Upper lobe of right lung (tissue), 1 donor: ENCODE results near the gene CHN2. TPM values are rescaled to one million over a fixed set of nuclear protein-coding genes. Genes with fewer than 3 reads are reported as not detected.

ENCODE experiments used
- ATAC-seq: fragments of 200-7000 bp; cut with Tn5 transposase; one replicate; pipeline ENCODE4 v1.9.1; 2020; ENCODE audit warnings: mild to moderate bottlenecking, moderate library complexity
- DNase-seq: peaks from one replicate; pipeline ENCODE4 v3.0.0-alpha.2; 2020
- H3K27ac ChIP-seq: fragments of 200-600 bp; one replicate; pipeline ENCODE4 v1.8.0; 2022
- H3K27me3 ChIP-seq: fragments of 200-600 bp; one replicate; pipeline ENCODE4 v1.8.0; 2022; ENCODE audit warnings: mild to moderate bottlenecking
- H3K36me3 ChIP-seq: fragments of 200-600 bp; one replicate; pipeline ENCODE4 v1.8.0; 2022
- H3K4me1 ChIP-seq: fragments of 200-600 bp; one replicate; pipeline ENCODE4 v1.8.0; 2022
- H3K4me3 ChIP-seq: fragments of 200-600 bp; one replicate; pipeline ENCODE4 v1.8.0; 2022; ENCODE audit warnings: mild to moderate bottlenecking
- H3K9me3 ChIP-seq: fragments of 200-600 bp; one replicate; pipeline ENCODE4 v1.8.0; 2022
- intact Hi-C: fragments of 100-400 bp; cut with DNase I; formaldehyde crosslinking; loops from one replicate; pipeline ENCODE4 v1.11.0; 2022
- total RNA-seq: library from RNA; stranded (reverse); fragmentation: NEBNext Ultra II Directional; extraction: Animal tissue kit (Norgen Biotek cat#: 25700); gene quantifications from one replicate; pipeline ENCODE4 v1.2.1, GENCODE V29; 2021
- TF ChIP-seq, protein P1 (sequence below): fragments of 200-600 bp; IDR thresholded peaks from one replicate; pipeline ENCODE4 v1.8.0; 2022; ENCODE audit warnings: antibody characterized with exemption
- donor health status: DM: no; HTN: yes; CAD: no; lungs with severe emphysema.

Gene CHN2
- total RNA-seq, 1 donor from 2014 or later, result 14.4 TPM

GRCh38 chr7:29421010-29421956 is 226.7 kb downstream of the CHN2 start:
- ATAC-seq, result no peak
- H3K4me3 ChIP-seq, result no peak overlapping the region
- intact Hi-C loops, result no loop called here
- no peak for DNase-seq
- H3K27ac ChIP-seq, result no peak overlapping the region
- no peaks in the 10 kb centered on the region for H3K4me1 ChIP-seq
- H3K27me3 ChIP-seq, result no peaks in the 10 kb centered on the region
- no peaks in the 10 kb centered on the region for H3K36me3 ChIP-seq
- no peaks in the 10 kb centered on the region for H3K9me3 ChIP-seq
- TF ChIP-seq, protein P1, sequence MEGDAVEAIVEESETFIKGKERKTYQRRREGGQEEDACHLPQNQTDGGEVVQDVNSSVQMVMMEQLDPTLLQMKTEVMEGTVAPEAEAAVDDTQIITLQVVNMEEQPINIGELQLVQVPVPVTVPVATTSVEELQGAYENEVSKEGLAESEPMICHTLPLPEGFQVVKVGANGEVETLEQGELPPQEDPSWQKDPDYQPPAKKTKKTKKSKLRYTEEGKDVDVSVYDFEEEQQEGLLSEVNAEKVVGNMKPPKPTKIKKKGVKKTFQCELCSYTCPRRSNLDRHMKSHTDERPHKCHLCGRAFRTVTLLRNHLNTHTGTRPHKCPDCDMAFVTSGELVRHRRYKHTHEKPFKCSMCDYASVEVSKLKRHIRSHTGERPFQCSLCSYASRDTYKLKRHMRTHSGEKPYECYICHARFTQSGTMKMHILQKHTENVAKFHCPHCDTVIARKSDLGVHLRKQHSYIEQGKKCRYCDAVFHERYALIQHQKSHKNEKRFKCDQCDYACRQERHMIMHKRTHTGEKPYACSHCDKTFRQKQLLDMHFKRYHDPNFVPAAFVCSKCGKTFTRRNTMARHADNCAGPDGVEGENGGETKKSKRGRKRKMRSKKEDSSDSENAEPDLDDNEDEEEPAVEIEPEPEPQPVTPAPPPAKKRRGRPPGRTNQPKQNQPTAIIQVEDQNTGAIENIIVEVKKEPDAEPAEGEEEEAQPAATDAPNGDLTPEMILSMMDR, result no peak

- ATAC-seq (no peak), DNase-seq (no peak)
- intact Hi-C loops, result no loop called here
- no peaks in the 10 kb centered on the region for H3K36me3 ChIP-seq
- TF ChIP-seq, protein P1, result no peak
- H3K4me3 ChIP-seq, result no peak overlapping the region
- H3K9me3 ChIP-seq, result no peaks in the 10 kb centered on the region
- no peaks in the 10 kb centered on the region for H3K4me1 ChIP-seq
- no peaks in the 10 kb centered on the region for H3K27me3 ChIP-seq
- H3K27ac ChIP-seq, result no peak overlapping the region
These were observed 228.3 kb downstream of the CHN2 start for GRCh38 chr7:29422829-29423228.

- Histone ChIP-seq H3K27ac (no peak overlapping the region), H3K4me1 (no peaks in the 10 kb centered on the region), H3K9me3 (no peaks in the 10 kb centered on the region), H3K27me3 (no peaks in the 10 kb centered on the region), H3K36me3 (no peaks in the 10 kb centered on the region), H3K4me3 (no peak overlapping the region)
- DNase-seq (no peak), ATAC-seq (no peak)
- intact Hi-C loops, result no loop called here
- TF ChIP-seq, protein P1, result no peak
These were observed 229.9 kb downstream of the CHN2 start for GRCh38 chr7:29424295-29424983.

- Histone ChIP-seq H3K36me3 (no peaks in the 10 kb centered on the region), H3K9me3 (no peaks in the 10 kb centered on the region), H3K4me3 (no peak overlapping the region), H3K4me1 (no peaks in the 10 kb centered on the region), H3K27me3 (no peaks in the 10 kb centered on the region), H3K27ac (no peak overlapping the region)
- intact Hi-C loops, result no loop called here
- TF ChIP-seq, protein P1, result no peak
- no peak for DNase-seq
- ATAC-seq, result no peak
These were observed 230.4 kb downstream of the CHN2 start for GRCh38 chr7:29424984-29425309.

GRCh38 chr7:29426587-29426986 is 232.0 kb downstream of the CHN2 start:
- Histone ChIP-seq H3K36me3 (no peaks in the 10 kb centered on the region), H3K27ac (no peak overlapping the region), H3K4me3 (no peak overlapping the region), H3K27me3 (no peaks in the 10 kb centered on the region), H3K4me1 (no peaks in the 10 kb centered on the region), H3K9me3 (no peaks in the 10 kb centered on the region)
- ATAC-seq (no peak), DNase-seq (no peak)
- intact Hi-C loops, result no loop called here
- TF ChIP-seq, protein P1, result no peak
